MCF 10A (cell line): ENCODE data around the gene UBE3C. TPM values are rescaled to one million over a fixed set of nuclear protein-coding genes. Genes with fewer than 3 reads are reported as not detected.

Source experiments
- BruUV-seq: library from RNA; stranded (reverse); fragments of 400-500 nt; replicated peaks from 2 replicates; lab custom pipeline; 2021; lab: Mats Ljungman, UMichigan
- CTCF ChIA-PET: fragments of 300-600 bp; sonication (Branson Sonifier 250); formaldehyde crosslinking; extraction: SDS; loops from one replicate; lab custom pipeline; 2021; ENCODE audit warnings: antibody characterized with exemption, inconsistent platforms; lab: Yijun Ruan, JAX
- POLR2A ChIA-PET: fragments of 300-600, 350-650 bp; sonication (Branson Sonifier 250); formaldehyde crosslinking; extraction: SDS; loops from one replicate; lab custom pipeline; 2020; ENCODE audit warnings: antibody characterized with exemption, inconsistent platforms; lab: Yijun Ruan, JAX
- DNase-seq: peaks from one replicate; pipeline ENCODE4 v3.0.0-alpha.2; 2018; ENCODE audit not compliant: unreplicated experiment
- H3K27ac Mint-ChIP-seq: one replicate; pipeline ENCODE4 v1.8.0; 2022; ENCODE audit warnings: mild to moderate bottlenecking, low read depth, mixed read lengths; ENCODE audit not compliant: unreplicated experiment
- H3K27me3 Mint-ChIP-seq: one replicate; pipeline ENCODE4 v1.8.0; 2022; ENCODE audit warnings: mixed read lengths; ENCODE audit not compliant: insufficient read depth, unreplicated experiment
- H3K36me3 Mint-ChIP-seq: one replicate; pipeline ENCODE4 v1.8.0; 2022; ENCODE audit warnings: mild to moderate bottlenecking, moderate library complexity, mixed read lengths; ENCODE audit not compliant: insufficient read depth, unreplicated experiment
- H3K4me1 Mint-ChIP-seq: one replicate; pipeline ENCODE4 v1.8.0; 2022; ENCODE audit warnings: mixed read lengths; ENCODE audit not compliant: insufficient read depth, unreplicated experiment
- H3K4me3 Mint-ChIP-seq: one replicate; pipeline ENCODE4 v1.8.0; 2022; ENCODE audit warnings: mild to moderate bottlenecking, moderate library complexity, mixed read lengths; ENCODE audit not compliant: unreplicated experiment
- H3K9me3 Mint-ChIP-seq: one replicate; pipeline ENCODE4 v1.8.0; 2022; ENCODE audit warnings: mixed read lengths; ENCODE audit not compliant: unreplicated experiment
- CTCF ChIP-seq: fragments of 200-600 bp; IDR thresholded peaks from one replicate; pipeline ENCODE4 v1.8.0; 2022; ENCODE audit warnings: antibody characterized with exemption, mild to moderate bottlenecking; ENCODE audit not compliant: unreplicated experiment
- intact Hi-C: fragments of 100-400 bp; cut with micrococcal nuclease; formaldehyde crosslinking; loops from 2 replicates; pipeline ENCODE4 v1.14.1; 2022
- total RNA-seq: library from RNA; stranded (reverse); gene quantifications from 2 replicates; pipeline ENCODE4 v1.2.3, GENCODE V29; 2022

Gene UBE3C
- total RNA-seq, 1 experiment from 2014 or later: 72.8 TPM

GRCh38 chr7:157183832-157184231, 45.1 kb downstream of the UBE3C start:
- no peak for TF ChIP-seq CTCF
- no peaks in the 10 kb centered on the region for H3K27me3 Mint-ChIP-seq
- POLR2A ChIA-PET: no interaction called here

GRCh38 chr7:157188091-157188665, 49.5 kb downstream of the UBE3C start:
- CTCF ChIA-PET: interaction anchor here (0.6 to 1.4 kb wide), 2 partner anchors 219 to 650 kb away, joined by 4 to 5 read pairs; no protein-coding TSS in a partner anchor
- Mint-ChIP-seq H3K27me3 (no peaks in the 10 kb centered on the region), H3K27ac (peak overlapping the region; percentile 19), H3K4me3 (no peak overlapping the region), H3K36me3 (peaks cover 93% of the 10 kb centered on the region), H3K4me1 (no peaks in the 10 kb centered on the region), H3K9me3 (no peaks in the 10 kb centered on the region)
- POLR2A ChIA-PET: interaction anchor here (0.9 kb wide), 1 partner anchor 8 kb away, joined by 3 read pairs; no protein-coding TSS in a partner anchor
- BruUV-seq: no TSS peak
- no peak for DNase-seq
- TF ChIP-seq CTCF: no peak
- intact Hi-C loops: no loop called here

More at GRCh38 chr7:157183832-157184231, 45.1 kb downstream of the UBE3C start:
- Mint-ChIP-seq H3K36me3 (peaks cover 83% of the 10 kb centered on the region), H3K27ac (no peak overlapping the region), H3K4me1 (no peaks in the 10 kb centered on the region), H3K9me3 (no peaks in the 10 kb centered on the region), H3K4me3 (no peak overlapping the region)
- intact Hi-C loops: no loop called here
- CTCF ChIA-PET: interaction anchor here (0.6 kb wide), 1 partner anchor 19 kb away, joined by 3 read pairs; no protein-coding TSS in a partner anchor
- DNase-seq: no peak
- BruUV-seq: no TSS peak

- DNase-seq: no peak
- CTCF ChIA-PET: interaction anchor here (0.6 to 0.7 kb wide), 2 partner anchors 184 to 241 kb away, joined by 3 read pairs; no protein-coding TSS in a partner anchor
- Mint-ChIP-seq H3K27me3 (no peaks in the 10 kb centered on the region), H3K36me3 (peaks cover 90% of the 10 kb centered on the region), H3K4me3 (no peak overlapping the region), H3K27ac (no peak overlapping the region), H3K4me1 (peaks cover 2% of the 10 kb centered on the region), H3K9me3 (no peaks in the 10 kb centered on the region)
- POLR2A ChIA-PET: no interaction called here
- intact Hi-C loops: no loop called here
- TF ChIP-seq CTCF: no peak
- no TSS peak for BruUV-seq
Observed at GRCh38 chr7:157189405-157189804, 50.7 kb downstream of the UBE3C start.

GRCh38 chr7:157192861-157193260, 54.1 kb downstream of the UBE3C start:
- CTCF ChIA-PET: interaction anchor here (0.6 kb wide), 2 partner anchors 12 to 24 kb away, joined by 3 read pairs; no protein-coding TSS in a partner anchor

More at GRCh38 chr7:157192861-157193260, 54.1 kb downstream of the UBE3C start:
- H3K4me1 Mint-ChIP-seq: peaks cover 10% of the 10 kb centered on the region
- POLR2A ChIA-PET: interaction anchor here (0.7 to 1.0 kb wide), 2 partner anchors 158 to 195 kb away, joined by 3 read pairs; no protein-coding TSS in a partner anchor
- peaks cover 74% of the 10 kb centered on the region for H3K36me3 Mint-ChIP-seq
- no peak overlapping the region for H3K4me3 Mint-ChIP-seq
- no peak overlapping the region for H3K27ac Mint-ChIP-seq
- no TSS peak for BruUV-seq
- no peak for TF ChIP-seq CTCF
- H3K9me3 Mint-ChIP-seq: no peaks in the 10 kb centered on the region
- H3K27me3 Mint-ChIP-seq: no peaks in the 10 kb centered on the region
- intact Hi-C loops: no loop called here
- DNase-seq: no peak
